Right atrium auricular region (tissue), 2 donors: ENCODE data around the gene VIPR2. TPM values are rescaled to one million over a fixed set of nuclear protein-coding genes. Genes with fewer than 3 reads are reported as not detected.

ENCODE experiments used
- DNase-seq: peaks from one replicate; pipeline ENCODE4 v3.0.0-alpha.2; 2019; ENCODE audit warnings: low spot score
- H3K27ac ChIP-seq, 2 donors: fragments of 200-600 bp; sonication (generic); 1 replicate in 1 of 2; 2 replicates in 1 of 2; pipeline ENCODE4 v1.5.1; 2016 to 2019
- H3K27me3 ChIP-seq, 2 donors: fragments of 200-600 bp; sonication (generic); one replicate each; pipeline versions ENCODE4 v1.5.1 to v1.6.0; 2017 to 2019
- H3K36me3 ChIP-seq: fragments of 200-600 bp; sonication (generic); one replicate; pipeline ENCODE4 v1.5.1; 2016
- H3K4me1 ChIP-seq, 2 donors: fragments of 200-600 bp; sonication (generic); one replicate each; pipeline versions ENCODE4 v1.5.1 to v1.6.0; 2017 to 2019
- H3K4me3 ChIP-seq, 2 donors: fragments of 200-600 bp; sonication (generic); 1 replicate in 1 of 2; 2 replicates in 1 of 2; pipeline ENCODE4 v1.5.1; 2017 to 2019; ENCODE audit warnings: mild to moderate bottlenecking in 1 of 2, moderate library complexity in 1 of 2
- H3K9me3 ChIP-seq, 2 donors: fragments of 200-600 bp; sonication (generic); one replicate each; pipeline ENCODE4 v1.5.1; 2019
- total RNA-seq, 2 donors: library from RNA; depleted of rRNA; stranded (reverse); fragments of >200 nt; gene quantifications; one replicate each; pipeline ENCODE4 v1.1.0, GENCODE V29; 2016
- TF ChIP-seq, protein P1 (sequence below), 2 donors: fragments of 200-600 bp; sonication (generic); IDR thresholded peaks; one replicate each; pipeline ENCODE4 v1.5.1; 2019; ENCODE audit warnings: antibody characterized with exemption in 2 of 2

The VIPR2 gene
- total RNA-seq, 2 donors from 2014 or later: 3.8 to 13.4 TPM

DNA sequence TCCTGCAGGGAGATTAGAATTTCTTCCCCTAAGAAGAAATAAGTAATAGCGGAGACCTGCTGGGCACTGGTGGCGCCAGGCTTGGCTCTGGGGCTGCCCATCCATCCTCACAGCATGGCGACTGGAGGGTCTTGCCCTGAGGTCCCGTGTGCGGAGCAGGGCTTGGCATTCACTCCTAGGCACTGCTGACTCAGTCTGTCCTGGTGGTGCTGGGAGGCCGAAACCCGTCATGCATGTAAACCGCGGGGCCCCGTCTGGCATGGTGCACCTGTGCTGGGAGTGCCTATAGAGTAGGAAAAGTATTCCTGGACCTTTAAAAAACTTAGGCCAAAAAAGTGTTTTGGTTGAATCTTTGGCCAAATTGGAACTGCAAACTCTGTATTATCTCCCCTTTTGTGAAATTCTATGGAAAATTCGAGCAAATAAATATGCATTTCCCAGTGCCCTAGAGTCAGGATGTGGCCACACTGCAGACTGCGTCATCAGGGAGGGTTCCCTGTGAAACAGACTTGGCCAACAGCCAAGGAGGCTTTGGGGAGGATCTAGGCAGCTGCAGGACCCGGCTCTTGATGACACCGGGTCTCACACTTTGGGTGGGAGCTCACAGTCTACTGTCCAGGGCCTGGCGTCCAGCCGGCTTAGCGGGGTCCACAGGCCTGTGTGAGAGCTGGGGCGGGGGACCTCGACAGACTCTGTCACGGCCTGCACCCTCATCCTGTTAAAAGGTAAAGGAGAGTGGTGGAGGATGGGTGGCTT lies 122.3 kb downstream of the VIPR2 start:
- Histone ChIP-seq H3K27me3 (no peaks in the 10 kb centered on the region), H3K4me1 (peaks cover 0 to 8% of the 10 kb centered on the region in 2 donors), H3K27ac (no peak overlapping the region), H3K36me3 (no peaks in the 10 kb centered on the region), H3K9me3 (no peaks in the 10 kb centered on the region), H3K4me3 (no peak overlapping the region)
- TF ChIP-seq, protein P1, sequence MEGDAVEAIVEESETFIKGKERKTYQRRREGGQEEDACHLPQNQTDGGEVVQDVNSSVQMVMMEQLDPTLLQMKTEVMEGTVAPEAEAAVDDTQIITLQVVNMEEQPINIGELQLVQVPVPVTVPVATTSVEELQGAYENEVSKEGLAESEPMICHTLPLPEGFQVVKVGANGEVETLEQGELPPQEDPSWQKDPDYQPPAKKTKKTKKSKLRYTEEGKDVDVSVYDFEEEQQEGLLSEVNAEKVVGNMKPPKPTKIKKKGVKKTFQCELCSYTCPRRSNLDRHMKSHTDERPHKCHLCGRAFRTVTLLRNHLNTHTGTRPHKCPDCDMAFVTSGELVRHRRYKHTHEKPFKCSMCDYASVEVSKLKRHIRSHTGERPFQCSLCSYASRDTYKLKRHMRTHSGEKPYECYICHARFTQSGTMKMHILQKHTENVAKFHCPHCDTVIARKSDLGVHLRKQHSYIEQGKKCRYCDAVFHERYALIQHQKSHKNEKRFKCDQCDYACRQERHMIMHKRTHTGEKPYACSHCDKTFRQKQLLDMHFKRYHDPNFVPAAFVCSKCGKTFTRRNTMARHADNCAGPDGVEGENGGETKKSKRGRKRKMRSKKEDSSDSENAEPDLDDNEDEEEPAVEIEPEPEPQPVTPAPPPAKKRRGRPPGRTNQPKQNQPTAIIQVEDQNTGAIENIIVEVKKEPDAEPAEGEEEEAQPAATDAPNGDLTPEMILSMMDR (IDR thresholded peaks at IDR 0.05): no peak
- DNase-seq: no peak

DNA sequence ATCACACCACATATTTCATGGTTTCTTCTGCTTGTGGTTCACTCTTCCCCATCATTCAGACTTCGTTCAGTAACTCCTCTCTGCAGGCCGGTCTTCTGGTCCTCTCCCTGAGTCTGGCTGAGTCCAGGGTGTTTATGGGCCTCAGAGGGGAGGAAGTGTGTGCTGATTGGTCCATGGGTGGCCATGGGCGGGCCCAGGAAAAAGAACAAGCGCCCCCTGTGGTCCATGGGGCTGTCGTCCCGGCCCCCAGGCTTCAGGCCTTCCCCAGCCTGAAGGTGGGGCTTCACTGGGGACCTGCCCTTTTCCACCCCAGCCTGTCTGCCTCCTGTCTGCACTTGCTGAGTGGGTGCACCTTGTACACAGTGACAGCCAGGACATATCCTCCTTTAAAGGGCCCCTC lies 123.7 kb downstream of the VIPR2 start:
- TF ChIP-seq, protein P1 (IDR thresholded peaks at IDR 0.05): no peak
- no peak for DNase-seq
- H3K9me3 ChIP-seq: no peaks in the 10 kb centered on the region

GRCh38 chr7:159019111-159019510 lies 125.6 kb downstream of the VIPR2 start:
- Histone ChIP-seq H3K27ac (no peak overlapping the region), H3K36me3 (no peaks in the 10 kb centered on the region), H3K4me1 (peaks cover 0 to 27% of the 10 kb centered on the region in 2 donors), H3K4me3 (no peak overlapping the region), H3K9me3 (no peaks in the 10 kb centered on the region), H3K27me3 (no peaks in the 10 kb centered on the region)
- TF ChIP-seq, protein P1 (IDR thresholded peaks at IDR 0.05): no peak
- DNase-seq: no peak

More for the DNA sequence above, 123.7 kb downstream of the VIPR2 start:
- H3K36me3 ChIP-seq: no peaks in the 10 kb centered on the region
- no peak overlapping the region for H3K27ac ChIP-seq
- H3K4me1 ChIP-seq: peaks cover 0 to 10% of the 10 kb centered on the region in 2 donors
- H3K27me3 ChIP-seq: no peaks in the 10 kb centered on the region
- H3K4me3 ChIP-seq: no peak overlapping the region

GRCh38 chr7:159017741-159018140 lies 126.9 kb downstream of the VIPR2 start:
- Histone ChIP-seq H3K27ac (no peak overlapping the region), H3K4me1 (peaks cover 0 to 39% of the 10 kb centered on the region in 2 donors), H3K27me3 (no peaks in the 10 kb centered on the region), H3K9me3 (no peaks in the 10 kb centered on the region), H3K36me3 (no peaks in the 10 kb centered on the region), H3K4me3 (no peak overlapping the region)
- no peak for DNase-seq
- TF ChIP-seq, protein P1 (IDR thresholded peaks at IDR 0.05): no peak

- H3K27ac ChIP-seq: no peak overlapping the region
- TF ChIP-seq, protein P1 (IDR thresholded peaks at IDR 0.05): no peak
- H3K4me3 ChIP-seq: no peak overlapping the region
- peaks cover 0 to 39% of the 10 kb centered on the region in 2 donors for H3K4me1 ChIP-seq
- no peaks in the 10 kb centered on the region for H3K36me3 ChIP-seq
- no peaks in the 10 kb centered on the region for H3K27me3 ChIP-seq
- H3K9me3 ChIP-seq: no peaks in the 10 kb centered on the region
- no peak for DNase-seq
Measured at GRCh38 chr7:159017210-159017609, 127.5 kb downstream of the VIPR2 start.
